ENCODE measurements around the gene SPATA3.

The SPATA3 gene

GRCh38 chr2:231037202-231037730 is 41.3 kb downstream of the SPATA3 start, which contains the start of gene C2orf72:
C2orf72 (plus strand) TSS chr2:231037523; CDS start chr2:231037566, 43 bp downstream.
- peak within 1 kb of the TSS; percentile 61 for H3K4me3 ChIP-seq (ENCODE audit: insufficient read length, low read depth)
- H3K27me3 ChIP-seq (ENCODE audit: insufficient read depth, insufficient read length): peaks cover 34% of the 10 kb centered on the region

GRCh38 chr2:231037731-231038482 is 42.0 kb downstream of the SPATA3 start:
- Histone ChIP-seq H3K36me3 (ENCODE audit: insufficient read depth, insufficient read length, low read length) (peaks cover 11% of the 10 kb centered on the region), H3K9me3 (ENCODE audit: insufficient read depth, low read length) (no peaks in the 10 kb centered on the region), H3K4me3 (ENCODE audit: insufficient read length, low read depth) (peak overlapping the region; percentile 61), H3K27me3 (ENCODE audit: insufficient read depth, insufficient read length) (peaks cover 27% of the 10 kb centered on the region), H3K4me1 (ENCODE audit: insufficient read depth, insufficient read length) (peaks cover 2% of the 10 kb centered on the region), H3K9ac (ENCODE audit: insufficient read length, low read depth) (peak overlapping the region; percentile 83)
- no peak for DNase-seq (ENCODE audit: low read depth, low spot score)
- TF ChIP-seq YY1 (IDR thresholded peaks at IDR 0.05; ENCODE audit: insufficient read depth, insufficient read length): no peak
- no peak for TF ChIP-seq ZNF274 (IDR thresholded peaks at IDR 0.05; ENCODE audit: low read depth, low read length)
- no peak for TF ChIP-seq SUZ12 (IDR thresholded peaks at IDR 0.05; ENCODE audit: extremely low read depth, insufficient read depth, insufficient read length)

More at GRCh38 chr2:231037202-231037730, 41.3 kb downstream of the SPATA3 start, which contains the start of gene C2orf72:
- H3K9ac ChIP-seq (ENCODE audit: insufficient read length, low read depth): peak within 1 kb of the TSS; percentile 83
- peaks cover 10% of the 10 kb centered on the region for H3K36me3 ChIP-seq (ENCODE audit: insufficient read depth, insufficient read length, low read length)
- no peak for DNase-seq (ENCODE audit: low read depth, low spot score)
- no peaks in the 10 kb centered on the region for H3K9me3 ChIP-seq (ENCODE audit: insufficient read depth, low read length)
- H3K4me1 ChIP-seq (ENCODE audit: insufficient read depth, insufficient read length): peaks cover 2% of the 10 kb centered on the region
- TF ChIP-seq ZNF274 (IDR thresholded peaks at IDR 0.05; ENCODE audit: low read depth, low read length) (no peak), SUZ12 (IDR thresholded peaks at IDR 0.05; ENCODE audit: extremely low read depth, insufficient read depth, insufficient read length) (no peak), YY1 (IDR thresholded peaks at IDR 0.05; ENCODE audit: insufficient read depth, insufficient read length) (no peak)

GRCh38 chr2:231038483-231039293 is 42.8 kb downstream of the SPATA3 start:
- H3K4me3 ChIP-seq (ENCODE audit: insufficient read length, low read depth): peak overlapping the region; percentile 61
- H3K36me3 ChIP-seq (ENCODE audit: insufficient read depth, insufficient read length, low read length): peaks cover 11% of the 10 kb centered on the region
- TF ChIP-seq YY1 (IDR thresholded peaks at IDR 0.05; ENCODE audit: insufficient read depth, insufficient read length) (no peak), SUZ12 (IDR thresholded peaks at IDR 0.05; ENCODE audit: extremely low read depth, insufficient read depth, insufficient read length) (no peak), ZNF274 (IDR thresholded peaks at IDR 0.05; ENCODE audit: low read depth, low read length) (no peak)
- H3K4me1 ChIP-seq (ENCODE audit: insufficient read depth, insufficient read length): peaks cover 2% of the 10 kb centered on the region
- no peaks in the 10 kb centered on the region for H3K9me3 ChIP-seq (ENCODE audit: insufficient read depth, low read length)
- H3K9ac ChIP-seq (ENCODE audit: insufficient read length, low read depth): peak overlapping the region; percentile 83
- peaks cover 26% of the 10 kb centered on the region for H3K27me3 ChIP-seq (ENCODE audit: insufficient read depth, insufficient read length)
- no peak for DNase-seq (ENCODE audit: low read depth, low spot score)

- DNase-seq (ENCODE audit: low read depth, low spot score): no peak
These were observed 43.4 kb downstream of the SPATA3 start for GRCh38 chr2:231039294-231039664.

GRCh38 chr2:231039821-231040364 is 44.0 kb downstream of the SPATA3 start:
- TF ChIP-seq YY1 (IDR thresholded peaks at IDR 0.05; ENCODE audit: insufficient read depth, insufficient read length) (no peak), ZNF274 (IDR thresholded peaks at IDR 0.05; ENCODE audit: low read depth, low read length) (no peak), SUZ12 (IDR thresholded peaks at IDR 0.05; ENCODE audit: extremely low read depth, insufficient read depth, insufficient read length) (no peak)
- H3K36me3 ChIP-seq (ENCODE audit: insufficient read depth, insufficient read length, low read length): peaks cover 17% of the 10 kb centered on the region
- H3K4me3 ChIP-seq (ENCODE audit: insufficient read length, low read depth): no peak overlapping the region
- no peak for DNase-seq (ENCODE audit: low read depth, low spot score)
- H3K9me3 ChIP-seq (ENCODE audit: insufficient read depth, low read length): no peaks in the 10 kb centered on the region
- no peak overlapping the region for H3K9ac ChIP-seq (ENCODE audit: insufficient read length, low read depth)
- peaks cover 26% of the 10 kb centered on the region for H3K27me3 ChIP-seq (ENCODE audit: insufficient read depth, insufficient read length)
- peaks cover 2% of the 10 kb centered on the region for H3K4me1 ChIP-seq (ENCODE audit: insufficient read depth, insufficient read length)

More at GRCh38 chr2:231039294-231039664, 43.4 kb downstream of the SPATA3 start:
- Histone ChIP-seq H3K27me3 (ENCODE audit: insufficient read depth, insufficient read length) (peaks cover 26% of the 10 kb centered on the region), H3K4me1 (ENCODE audit: insufficient read depth, insufficient read length) (peaks cover 2% of the 10 kb centered on the region), H3K9ac (ENCODE audit: insufficient read length, low read depth) (no peak overlapping the region), H3K36me3 (ENCODE audit: insufficient read depth, insufficient read length, low read length) (peaks cover 16% of the 10 kb centered on the region), H3K9me3 (ENCODE audit: insufficient read depth, low read length) (no peaks in the 10 kb centered on the region), H3K4me3 (ENCODE audit: insufficient read length, low read depth) (no peak overlapping the region)
- TF ChIP-seq YY1 (IDR thresholded peaks at IDR 0.05; ENCODE audit: insufficient read depth, insufficient read length): no peak
- TF ChIP-seq SUZ12 (IDR thresholded peaks at IDR 0.05; ENCODE audit: extremely low read depth, insufficient read depth, insufficient read length): no peak
- no peak for TF ChIP-seq ZNF274 (IDR thresholded peaks at IDR 0.05; ENCODE audit: low read depth, low read length)

GRCh38 chr2:231041061-231041689 is 45.3 kb downstream of the SPATA3 start:
- no peak for DNase-seq (ENCODE audit: low read depth, low spot score)
- Histone ChIP-seq H3K4me1 (ENCODE audit: insufficient read depth, insufficient read length) (peaks cover 2% of the 10 kb centered on the region), H3K4me3 (ENCODE audit: insufficient read length, low read depth) (no peak overlapping the region), H3K9ac (ENCODE audit: insufficient read length, low read depth) (no peak overlapping the region), H3K27me3 (ENCODE audit: insufficient read depth, insufficient read length) (peaks cover 21% of the 10 kb centered on the region), H3K9me3 (ENCODE audit: insufficient read depth, low read length) (no peaks in the 10 kb centered on the region), H3K36me3 (ENCODE audit: insufficient read depth, insufficient read length, low read length) (peaks cover 19% of the 10 kb centered on the region)
- TF ChIP-seq ZNF274 (IDR thresholded peaks at IDR 0.05; ENCODE audit: low read depth, low read length): no peak

All from NT2/D1 (cell line).